Esophagus muscularis mucosa (tissue), 4 donors: ENCODE results near the gene CNOT3. TPM values are rescaled to one million over a fixed set of nuclear protein-coding genes. Genes with fewer than 3 reads are reported as not detected.
"Not testable (repeated sequence)": the region's sequence is repeated elsewhere in the genome, so short reads cannot be mapped to it uniquely, and the experiment has no call there.

Experiments used
- DNase-seq: peaks from one replicate; pipeline ENCODE4 v3.0.0-alpha.2; 2017; ENCODE audit errors: extremely low spot score
- H3K27ac ChIP-seq, 4 donors: fragments of 200-600 bp; sonication (generic); replicated peaks in 1 of 4; 1 replicate in 3 of 4; 2 replicates in 1 of 4; pipeline ENCODE4 v1.5.1; 2016 to 2019; ENCODE audit warnings: mild to moderate bottlenecking in 1 of 4
- H3K27me3 ChIP-seq, 4 donors: fragments of 200-600 bp; sonication (generic); one replicate each; pipeline versions ENCODE4 v1.5.1 to v1.6.0; 2016 to 2019
- H3K36me3 ChIP-seq, 4 donors: fragments of 200-600 bp; sonication (generic); one replicate each; pipeline ENCODE4 v1.5.1; 2016 to 2019
- H3K4me1 ChIP-seq, 4 donors: fragments of 200-600 bp; sonication (generic); one replicate each; pipeline ENCODE4 v1.5.1; 2016 to 2019
- H3K4me3 ChIP-seq, 4 donors: fragments of 200-600 bp; sonication (generic); 1 replicate in 2 of 4; 2 replicates in 2 of 4; pipeline ENCODE4 v1.5.1; 2016 to 2019; ENCODE audit warnings: mild to moderate bottlenecking in 4 of 4, moderate library complexity in 1 of 4
- H3K9me3 ChIP-seq, 4 donors: fragments of 200-600 bp; sonication (generic); 1 replicate in 3 of 4; 2 replicates in 1 of 4; pipeline ENCODE4 v1.5.1; 2016 to 2019
- CTCF ChIP-seq, 3 experiments: fragments of 200-600 bp in 2 of 3; fragments of 450-650 bp in 1 of 3; sonication (generic) in 2 of 3; IDR thresholded peaks; one replicate each; pipeline ENCODE4 v1.5.1; 2017 to 2019; ENCODE audit warnings: antibody characterized with exemption in 3 of 3, mild to moderate bottlenecking in 2 of 3, moderate library complexity in 1 of 3
- EP300 ChIP-seq: sonication (generic); formaldehyde crosslinking; IDR thresholded peaks from one replicate; pipeline ENCODE4 v1.6.1; 2017; ENCODE audit warnings: antibody characterized with exemption
- POLR2A ChIP-seq: fragments of 450-650 bp; IDR thresholded peaks from one replicate; pipeline ENCODE4 v1.6.1; 2017; ENCODE audit warnings: antibody characterized with exemption, moderate library complexity, mild to moderate bottlenecking, low read depth
- POLR2AphosphoS5 ChIP-seq, 2 donors: sonication (generic); formaldehyde crosslinking; IDR thresholded peaks; one replicate each; pipeline ENCODE4 v1.6.1; 2017; ENCODE audit warnings: antibody characterized with exemption in 2 of 2
- WGBS: methylation state at CpG from one replicate; pipeline ENCODE4 v1.1.5; 2018; 5-methylcytosine and 5-hydroxymethylcytosine counted together
- intact Hi-C: fragments of 100-400 bp; cut with DNase I; formaldehyde crosslinking; loops from one replicate; pipeline ENCODE4 v1.15.1; 2023
- total RNA-seq, 4 donors: library from RNA; depleted of rRNA; stranded (reverse); fragments of >200 nt; gene quantifications; one replicate each; pipeline versions ENCODE4 v1.1.0 to v1.2.1, GENCODE V29; 2016

Gene CNOT3
- total RNA-seq, 4 donors from 2014 or later, result 15.1 to 25.3 (median 21.1) TPM

- no peak for DNase-seq
- H3K27ac ChIP-seq, result peak overlapping the region; percentile 8 to 78 (median 42)
- intact Hi-C loops, result no loop called here
- H3K27me3 ChIP-seq, result peaks cover 0 to 25% (median 4%) of the 10 kb centered on the region in 4 donors
- no peak for TF ChIP-seq CTCF (IDR thresholded peaks at IDR 0.05)
- TF ChIP-seq POLR2A, result no peak
- no peak for TF ChIP-seq EP300
- no peak for TF ChIP-seq POLR2AphosphoS5 (IDR thresholded peaks at IDR 0.05)
- 12% methylated on average over 11 of the region's 14 CpGs for WGBS
- no peaks in the 10 kb centered on the region for H3K9me3 ChIP-seq
- H3K4me3 ChIP-seq, result peak overlapping the region; percentile 21 to 54 (median 38)
- peaks cover 0 to 19% (median 14%) of the 10 kb centered on the region in 4 donors for H3K4me1 ChIP-seq
- H3K36me3 ChIP-seq, result no peaks in the 10 kb centered on the region
Measured at GRCh38 chr19:54096617-54097106, 40.9 kb upstream of the CNOT3 start.

DNA sequence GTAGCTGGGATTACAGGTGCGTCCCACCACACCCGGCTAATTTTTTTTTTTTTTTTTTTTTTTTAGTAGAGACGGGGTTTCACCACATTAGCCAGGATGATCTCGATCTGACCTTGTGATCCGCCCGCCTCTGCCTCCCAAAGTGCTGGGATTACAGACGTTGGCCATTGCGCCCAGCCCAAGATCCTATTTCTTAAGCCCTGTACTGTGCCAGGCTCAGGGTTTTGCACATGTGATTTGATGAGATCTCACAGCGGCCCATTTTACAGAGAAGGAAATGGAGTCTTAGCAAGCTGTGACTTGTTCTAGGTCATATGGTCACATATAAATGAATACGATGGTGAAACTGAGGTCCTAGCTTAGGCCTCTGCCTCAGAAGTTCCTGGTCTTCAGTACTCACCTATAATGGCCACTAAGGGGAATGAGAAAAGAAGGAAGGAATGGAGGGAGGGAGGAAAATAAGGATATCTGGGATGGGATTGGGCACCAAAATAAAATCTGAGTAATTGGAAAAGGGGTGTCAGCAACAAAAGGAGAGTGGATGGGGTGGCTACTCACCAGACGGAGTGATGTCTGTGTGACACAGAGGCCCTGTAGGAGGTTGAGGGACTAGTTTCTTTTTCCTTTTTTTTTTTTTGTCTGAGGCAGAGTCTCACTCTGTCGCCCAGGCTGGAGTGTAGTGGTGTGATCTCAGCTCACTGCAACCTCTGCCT is 38.2 kb upstream of the CNOT3 start:
- no peak for DNase-seq
- WGBS, result 79% methylated on average over 12 of the region's 12 CpGs
- Histone ChIP-seq H3K4me1 (peaks cover 7 to 40% (median 33%) of the 10 kb centered on the region in 4 donors), H3K27me3 (peaks cover 0 to 21% (median 4%) of the 10 kb centered on the region in 4 donors), H3K27ac (no peak overlapping the region), H3K9me3 (no peaks in the 10 kb centered on the region), H3K36me3 (peaks cover 0 to 2% (median 0%) of the 10 kb centered on the region in 4 donors), H3K4me3 (no peak overlapping the region)
- intact Hi-C loops, result no loop called here
- TF ChIP-seq POLR2A (no peak), POLR2AphosphoS5 (IDR thresholded peaks at IDR 0.05) (no peak), CTCF (IDR thresholded peaks at IDR 0.05) (no peak), EP300 (no peak)

GRCh38 chr19:54099903-54100255 is 37.7 kb upstream of the CNOT3 start:
- DNase-seq, H3K27ac ChIP-seq, H3K9me3 ChIP-seq, H3K36me3 ChIP-seq, H3K4me3 ChIP-seq: not testable (repeated sequence)
- 85% methylated on average over 9 of the region's 9 CpGs for WGBS
- peaks cover 0 to 16% (median 4%) of the 10 kb centered on the region in 4 donors for H3K27me3 ChIP-seq
- intact Hi-C loops, result loop anchor here (10.0 kb wide), 1 partner anchor 225 kb away; no protein-coding TSS in a partner anchor
- peaks cover 7 to 45% (median 36%) of the 10 kb centered on the region in 4 donors for H3K4me1 ChIP-seq

DNA sequence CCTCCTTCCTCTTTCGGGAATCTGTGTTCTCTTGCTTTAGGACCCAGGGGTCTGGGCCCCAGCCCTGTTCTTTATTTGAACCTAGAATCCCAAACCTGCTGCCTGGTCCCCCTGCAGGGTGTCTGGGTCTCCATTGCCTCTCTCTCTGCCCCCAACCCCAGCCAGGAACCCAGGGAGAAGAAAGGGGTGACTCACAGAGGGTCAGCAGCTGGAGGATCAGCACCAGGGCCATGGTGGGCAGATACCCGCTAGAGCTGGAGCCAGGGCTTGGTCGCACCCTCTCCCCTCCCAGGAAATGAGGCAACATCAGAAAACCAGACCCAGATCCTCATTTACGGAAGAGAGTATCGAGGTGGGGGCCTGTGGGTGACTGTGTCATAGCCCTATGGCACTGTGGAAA is 37.0 kb upstream of the CNOT3 start, which contains the start of gene OSCAR:
TSS of gene OSCAR (minus strand) at position 243 of the 400 bp plus-strand sequence. CDS start at position 232, 11 bp downstream.
- Histone ChIP-seq H3K36me3 (peaks cover 0 to 9% (median 3%) of the 10 kb centered on the region in 4 donors), H3K4me1 (peaks cover 7 to 42% (median 34%) of the 10 kb centered on the region in 4 donors), H3K4me3 (peak within 1 kb of the TSS in 1 of 4 donors; percentile 7), H3K27me3 (peaks cover 0 to 9% (median 3%) of the 10 kb centered on the region in 4 donors), H3K9me3 (no peaks in the 10 kb centered on the region), H3K27ac (no peak within 1 kb of the TSS)
- intact Hi-C loops, result loop anchor here (10.0 kb wide), 1 partner anchor 226 kb away; no protein-coding TSS in a partner anchor
- WGBS, result 62% methylated on average over 5 of the region's 5 CpGs
- TF ChIP-seq POLR2A (no peak), POLR2AphosphoS5 (IDR thresholded peaks at IDR 0.05) (no peak), CTCF (IDR thresholded peaks at IDR 0.05) (no peak), EP300 (no peak)
- DNase-seq, result no peak

- peak; percentile 98 for DNase-seq
- 9% methylated on average over 18 of the region's 54 CpGs for WGBS
- H3K4me1 ChIP-seq, result peaks cover 7 to 34% (median 24%) of the 10 kb centered on the region in 4 donors
- H3K4me3 ChIP-seq, result peak within 1 kb of the TSS; percentile 72 to 97 (median 88)
- H3K9me3 ChIP-seq, result no peaks in the 10 kb centered on the region
- H3K27ac ChIP-seq, result peak within 1 kb of the TSS; percentile 69 to 86 (median 80)
- TF ChIP-seq EP300, result no peak
- peak; percentile 92 to 97 for TF ChIP-seq POLR2AphosphoS5 (IDR thresholded peaks at IDR 0.05)
- peak in 1 of 3 experiments; percentile 10 for TF ChIP-seq CTCF (IDR thresholded peaks at IDR 0.05)
- TF ChIP-seq POLR2A, result peak; percentile 64
- no peaks in the 10 kb centered on the region for H3K27me3 ChIP-seq
- H3K36me3 ChIP-seq, result peaks cover 13 to 29% (median 22%) of the 10 kb centered on the region in 4 donors
- intact Hi-C loops, result loop anchor here (10.0 kb wide), 1 partner anchor 228 kb away; no protein-coding TSS in a partner anchor
Measured at GRCh38 chr19:54102421-54103169, 35.0 kb upstream of the CNOT3 start, which contains the start of gene NDUFA3. Gene NDUFA3, plus strand, starts transcription at chr19:54102855. Its CDS starts 24 bp downstream, at chr19:54102879.
